Stimulated activated CD8-positive, alpha-beta memory T cell treated with anti-CD3 and anti-CD28 coated beads, Interleukin-7, amount 100 ng/mL, for 1 hour (primary cell): ENCODE measurements around the gene FGF1.

Experiments used
- DNase-seq, 2 donors: peaks; one replicate each; pipeline ENCODE4 v3.0.0-alpha.2; 2020; ENCODE audit warnings: low read depth in 2 of 2

Gene FGF1

DNA sequence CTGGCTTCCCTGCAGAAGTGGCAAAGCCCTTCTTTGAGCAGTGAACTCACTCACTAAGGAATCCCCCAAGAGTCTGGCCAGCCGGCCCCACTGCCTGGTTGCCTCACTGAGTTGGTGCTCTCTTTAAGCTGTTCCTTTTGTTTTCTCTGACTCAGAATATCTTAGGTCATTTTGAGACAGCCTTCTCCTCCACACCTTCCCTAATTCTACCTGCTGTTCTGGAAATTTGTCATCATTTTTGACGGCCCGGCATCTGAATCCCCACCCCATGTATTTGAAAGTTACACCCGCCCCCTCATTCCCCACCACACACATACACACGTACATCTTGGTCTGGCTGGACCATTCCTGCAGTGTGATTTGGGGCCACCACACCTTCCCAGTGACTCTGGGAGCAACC lies 41.8 kb downstream of the FGF1 start:
- DNase-seq, result no peak

DNA sequence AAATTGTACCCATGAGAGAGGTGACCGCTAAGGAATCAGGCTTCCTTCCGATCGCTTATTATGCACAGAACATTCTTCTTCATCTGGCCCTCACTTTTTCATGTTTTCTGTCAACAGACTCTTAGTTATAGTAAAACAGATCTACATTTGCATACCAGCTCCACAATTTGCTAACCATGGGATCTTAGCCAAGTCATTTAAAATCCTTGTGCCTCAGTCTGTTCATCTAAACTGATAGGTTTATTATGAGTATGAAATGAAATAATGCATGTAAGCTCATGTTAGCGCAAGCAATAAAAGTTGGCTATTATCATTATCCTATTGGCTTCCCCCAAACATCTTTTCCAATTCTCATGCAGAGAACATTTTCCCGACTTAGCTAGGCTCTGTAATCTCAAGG lies 42.3 kb downstream of the FGF1 start:
- no peak for DNase-seq

DNA sequence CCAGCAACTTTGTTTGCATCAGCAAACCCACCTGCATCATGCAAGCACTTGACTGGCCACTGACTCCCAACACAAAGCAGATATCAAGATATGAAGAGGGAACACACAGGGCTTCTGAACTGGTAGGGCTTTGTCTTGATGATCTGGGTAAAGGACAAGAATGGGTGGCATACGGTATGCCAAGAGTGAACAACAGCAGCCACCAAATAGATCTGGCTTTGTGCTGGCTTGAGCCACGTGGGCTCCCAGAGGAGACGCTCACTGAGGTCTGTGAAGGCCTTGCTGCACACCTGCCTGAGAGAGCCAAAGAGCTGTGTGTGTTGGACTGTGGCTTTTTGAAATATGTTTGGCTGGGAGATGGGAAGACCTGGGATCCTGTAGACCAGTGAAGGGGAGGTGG lies 43.5 kb downstream of the FGF1 start:
- DNase-seq, result no peak

DNA sequence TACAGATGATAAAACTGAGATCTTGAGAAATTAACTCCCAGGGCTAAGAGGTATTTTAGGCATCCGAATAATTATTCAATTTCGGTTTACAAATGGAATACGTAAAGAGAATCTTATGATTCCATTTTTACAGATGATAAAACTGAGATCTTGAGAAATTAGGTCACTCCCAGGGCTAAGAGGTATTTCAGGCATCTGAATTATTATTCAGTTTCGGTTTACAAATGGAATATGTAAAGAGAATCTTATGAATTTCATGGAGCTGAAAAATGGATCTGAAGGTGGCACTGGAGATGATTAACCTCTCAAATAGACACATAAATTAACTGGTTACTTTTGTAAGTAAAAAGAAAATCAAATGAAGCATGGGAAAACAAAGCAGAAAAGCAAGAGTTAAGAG lies 44.2 kb downstream of the FGF1 start:
- DNase-seq, result no peak

DNA sequence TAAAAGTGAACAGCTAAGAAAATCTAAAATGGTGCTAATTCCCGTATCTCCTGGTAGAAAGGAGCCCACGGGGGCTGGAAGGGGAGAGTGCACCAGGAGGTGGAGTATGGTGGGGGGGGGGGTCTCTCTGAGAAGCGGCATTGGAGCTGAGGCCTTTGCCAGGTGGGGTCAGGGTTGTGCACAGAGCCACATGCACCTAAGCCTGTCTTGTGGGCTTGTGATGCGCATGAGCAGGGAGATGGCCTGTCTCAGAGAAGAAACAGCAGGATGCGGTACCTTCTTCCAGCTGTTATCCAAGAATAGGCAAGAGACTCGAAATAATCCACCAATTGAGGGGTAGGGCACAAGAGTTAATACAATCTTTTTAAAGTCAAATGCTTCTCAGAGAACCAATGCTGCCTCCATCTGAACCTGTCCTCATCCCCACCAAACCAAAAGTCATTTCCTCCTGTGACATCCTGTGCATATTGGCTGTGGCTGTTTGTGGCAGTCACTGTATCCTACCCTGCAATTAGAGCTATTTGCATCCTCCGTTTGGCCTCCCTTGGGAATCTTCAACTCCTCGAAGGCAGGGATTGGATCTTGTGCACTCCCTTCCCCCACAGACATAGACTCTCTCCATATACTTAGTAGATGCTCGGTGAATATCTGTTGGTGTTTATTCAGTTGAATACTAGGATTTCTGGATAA lies 45.4 kb downstream of the FGF1 start:
- no peak for DNase-seq

DNA sequence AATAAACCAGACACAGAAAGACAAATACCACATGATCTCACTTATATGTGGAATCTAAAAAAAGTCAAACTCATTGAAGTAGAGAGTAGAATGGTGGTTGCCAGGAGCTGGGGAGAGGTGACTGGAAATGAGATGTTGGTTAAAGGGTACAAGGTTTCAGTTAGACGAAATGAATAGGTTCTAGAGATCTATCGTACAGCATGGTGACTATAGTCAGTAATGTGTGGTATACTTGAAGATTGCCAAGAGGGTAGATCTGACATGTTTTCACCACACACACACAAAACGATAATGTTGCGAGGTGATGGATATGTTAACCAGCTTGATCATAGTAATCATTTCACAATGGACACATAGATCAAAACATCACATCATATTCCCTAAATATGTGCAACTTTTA lies 46.4 kb downstream of the FGF1 start:
- DNase-seq, result no peak

DNA sequence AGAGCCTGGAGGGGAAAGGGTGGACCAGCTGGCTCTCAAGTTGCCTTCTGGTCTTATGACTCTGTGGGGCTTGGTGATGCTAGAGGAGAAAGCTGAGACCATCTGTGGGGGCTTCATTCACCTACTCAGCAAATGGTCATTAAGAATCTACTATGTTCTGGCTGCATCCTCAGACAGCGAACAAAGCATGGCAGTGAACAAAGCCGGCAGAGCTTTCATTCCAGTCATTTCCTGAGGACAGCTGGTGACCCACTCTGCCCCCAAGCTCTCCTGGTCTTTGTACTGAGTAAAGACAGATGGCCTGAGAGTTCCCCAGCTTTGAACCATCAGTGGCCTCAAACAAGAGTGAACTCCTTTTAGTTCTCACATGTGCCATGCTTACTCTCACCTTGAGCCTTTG lies 48.0 kb downstream of the FGF1 start:
- no peak for DNase-seq

DNA sequence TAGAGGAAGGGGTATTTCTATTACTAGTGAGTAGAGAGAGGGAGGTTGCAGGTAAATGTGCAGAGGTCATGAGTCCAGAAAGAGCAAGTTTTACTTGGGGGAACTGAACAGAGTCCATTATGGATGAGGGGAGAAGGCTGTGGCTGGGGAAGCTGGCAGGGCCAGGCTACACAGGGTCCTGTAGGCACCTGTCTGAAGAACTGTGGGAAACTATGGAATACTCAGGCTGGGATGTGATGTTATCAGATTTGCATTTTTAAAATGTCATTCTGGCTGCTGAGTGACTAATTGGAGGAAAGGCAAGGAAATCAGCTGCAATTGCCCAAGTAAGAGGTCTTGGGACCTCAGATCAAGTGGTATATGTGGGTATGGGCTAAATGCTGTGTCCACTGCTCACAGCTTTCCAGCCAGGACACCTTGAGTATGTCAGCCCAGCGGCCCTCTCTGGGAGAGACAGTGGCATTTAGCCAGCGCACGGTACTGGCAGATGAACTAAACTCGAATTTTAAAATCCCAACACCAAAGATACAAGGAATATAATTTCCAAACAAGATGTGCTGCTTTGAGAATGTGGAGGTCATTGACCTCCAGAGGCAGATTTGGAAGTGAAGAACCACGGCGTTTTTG lies 49.1 kb downstream of the FGF1 start:
- DNase-seq, result no peak

DNA sequence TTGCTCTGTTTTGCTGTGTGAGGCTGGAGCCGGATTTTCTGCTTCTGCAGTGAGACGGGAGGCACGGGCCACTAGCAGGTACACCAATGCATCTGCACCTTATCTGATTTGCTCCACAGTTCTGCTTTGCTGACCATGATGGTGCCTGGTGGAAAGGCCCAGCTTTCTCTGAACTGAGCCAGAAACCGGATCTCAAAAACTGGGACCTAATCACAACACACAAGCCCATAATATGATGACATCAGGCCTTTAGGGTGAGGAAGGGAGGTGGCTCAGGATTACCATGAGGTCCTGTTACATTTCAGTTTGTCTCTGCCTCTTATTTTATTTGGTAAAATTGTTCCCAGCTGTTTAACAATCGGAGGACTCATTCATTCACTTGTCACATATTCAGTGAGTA lies 49.8 kb downstream of the FGF1 start:
- no peak for DNase-seq

DNA sequence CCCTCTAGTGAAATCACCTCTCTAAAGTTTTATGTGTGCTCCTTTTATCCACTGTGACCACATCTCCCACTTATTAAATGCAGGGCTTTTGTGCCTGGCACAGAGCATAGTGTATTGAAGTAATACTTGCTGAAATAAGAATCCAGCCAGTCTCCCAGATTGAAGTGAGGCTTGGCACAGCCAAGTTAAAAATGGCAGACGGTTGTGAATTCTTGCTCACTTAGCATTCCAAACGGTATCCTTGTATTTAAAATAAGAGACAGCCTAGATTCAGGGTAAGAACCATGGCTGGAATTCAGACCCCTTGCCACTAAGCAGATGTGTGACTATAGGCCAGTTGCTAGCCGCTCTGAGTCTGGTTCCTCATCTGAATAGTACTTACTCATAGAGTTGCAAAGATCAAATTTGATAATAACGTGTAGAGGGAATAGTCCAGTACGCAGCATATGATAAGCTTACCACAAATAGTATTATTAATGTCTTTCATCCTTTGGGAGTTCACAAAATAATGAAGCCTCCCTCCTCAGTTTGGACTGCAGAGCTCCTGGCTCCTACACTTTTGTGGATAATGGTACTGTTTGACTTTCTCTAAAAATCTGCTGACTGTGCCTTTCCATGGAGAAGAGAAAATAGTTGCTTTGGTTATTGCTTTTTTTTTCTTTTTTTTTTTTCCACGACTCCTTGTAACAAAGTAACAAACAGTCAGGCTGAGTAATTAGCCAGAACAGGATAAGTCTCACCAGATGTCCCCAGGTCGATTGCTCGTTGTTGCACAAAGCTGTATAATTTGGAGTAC lies 51.5 kb downstream of the FGF1 start:
- DNase-seq, result no peak

DNA sequence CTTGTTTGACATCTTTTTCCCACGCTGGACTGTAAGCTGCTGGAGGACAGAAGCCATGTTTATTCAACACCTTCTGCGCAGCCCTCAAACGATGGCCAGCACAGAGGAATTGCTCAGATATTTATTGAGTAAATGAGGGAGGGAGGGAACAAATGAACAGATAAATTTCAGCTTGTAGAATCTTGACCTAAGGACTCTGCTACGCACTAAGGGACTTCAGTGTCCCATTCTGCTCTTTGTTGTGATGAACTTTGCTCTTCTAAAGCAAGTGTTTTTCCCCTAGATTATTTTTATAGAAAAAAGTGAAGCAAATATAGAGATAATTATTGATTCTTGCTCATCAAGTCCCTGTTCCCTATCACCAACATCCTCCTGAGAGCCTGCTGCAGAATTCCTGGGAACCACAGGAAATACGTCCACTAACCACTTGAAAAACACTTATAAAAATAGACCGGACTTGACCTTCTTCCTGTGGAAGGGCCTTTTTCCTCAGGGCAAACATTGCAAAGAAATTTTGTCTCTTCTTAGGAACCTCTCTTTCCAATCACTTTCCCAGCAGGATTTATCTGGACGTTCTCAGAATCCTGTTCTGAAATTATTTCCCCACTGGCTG lies 54.9 kb downstream of the FGF1 start:
- DNase-seq, result no peak

DNA sequence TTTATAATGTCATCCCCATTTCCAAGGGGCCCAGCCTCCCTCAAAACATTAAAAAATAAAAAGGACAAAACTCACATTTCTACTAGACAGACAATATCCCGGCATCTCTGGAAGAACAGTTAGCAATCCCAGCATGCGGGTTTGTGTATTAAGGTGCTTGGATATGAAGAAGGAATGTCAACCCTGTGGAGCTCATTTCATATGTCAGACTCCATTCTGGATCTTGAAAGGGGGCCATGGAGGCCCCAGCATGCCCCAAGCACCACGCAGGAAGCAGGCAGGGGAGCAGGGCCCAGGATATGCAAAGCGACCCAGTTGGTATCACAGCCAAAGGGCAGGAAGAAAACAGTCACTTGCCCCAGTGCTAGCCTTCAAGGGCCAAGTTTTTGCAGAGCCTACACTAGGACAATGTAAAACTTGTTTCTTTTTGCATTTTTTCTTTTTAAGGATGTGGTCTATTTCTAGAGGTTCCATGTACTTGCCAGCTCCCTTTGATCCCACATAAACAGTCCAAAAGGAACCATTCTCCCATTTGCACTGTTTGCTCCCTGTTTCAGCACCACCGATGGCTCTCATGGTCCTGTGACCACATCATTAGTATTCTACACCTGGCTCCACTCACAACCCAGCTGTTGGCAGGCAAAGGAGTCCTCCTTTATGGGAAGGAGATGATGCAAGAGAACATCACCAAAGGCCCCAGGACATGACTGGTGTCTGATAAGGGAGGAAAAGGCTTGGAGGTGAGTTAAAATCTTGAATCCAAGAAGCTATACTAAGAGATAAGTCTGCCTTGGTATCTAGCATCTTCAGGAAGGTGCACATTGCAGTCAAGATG lies 58.3 kb downstream of the FGF1 start:
- no peak for DNase-seq

DNA sequence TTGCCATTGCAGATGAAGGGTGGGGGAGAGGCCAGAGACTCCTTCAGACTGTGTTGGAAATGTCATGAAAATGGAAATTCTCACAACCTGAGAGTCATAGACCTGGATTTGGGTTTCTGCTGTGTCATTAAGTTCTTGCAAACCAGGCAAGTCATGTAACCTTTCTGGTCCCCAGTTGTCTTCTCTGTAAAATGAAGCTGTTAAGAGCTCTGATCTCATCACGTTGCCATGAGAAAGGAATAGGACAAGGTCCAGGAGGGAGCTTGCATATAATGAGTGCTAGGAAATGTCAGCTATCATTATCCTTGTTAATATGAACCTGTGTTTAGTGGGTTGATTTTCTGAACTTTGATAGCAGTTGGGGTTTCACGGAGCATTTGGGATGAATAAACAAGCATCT lies 59.1 kb downstream of the FGF1 start:
- DNase-seq, result no peak

DNA sequence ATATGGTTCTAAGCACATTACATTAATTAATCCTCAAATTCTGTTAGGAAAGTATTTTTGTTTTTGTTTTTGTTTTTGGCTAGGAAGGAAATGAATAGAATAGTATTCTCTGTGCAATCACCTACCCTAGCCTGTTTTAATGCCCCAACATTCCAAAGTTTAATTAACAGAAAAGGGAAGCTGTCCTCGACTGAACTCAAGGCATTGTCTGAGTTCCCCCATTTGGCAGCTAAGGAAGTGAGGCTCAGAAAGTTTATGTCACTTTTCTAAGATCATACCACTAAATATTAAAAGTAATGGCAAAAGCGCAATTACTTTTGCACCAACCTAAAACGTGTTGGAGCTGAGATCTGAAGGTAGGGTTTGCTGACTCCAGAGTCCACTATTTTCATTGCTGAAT lies 59.8 kb downstream of the FGF1 start:
- no peak for DNase-seq

DNA sequence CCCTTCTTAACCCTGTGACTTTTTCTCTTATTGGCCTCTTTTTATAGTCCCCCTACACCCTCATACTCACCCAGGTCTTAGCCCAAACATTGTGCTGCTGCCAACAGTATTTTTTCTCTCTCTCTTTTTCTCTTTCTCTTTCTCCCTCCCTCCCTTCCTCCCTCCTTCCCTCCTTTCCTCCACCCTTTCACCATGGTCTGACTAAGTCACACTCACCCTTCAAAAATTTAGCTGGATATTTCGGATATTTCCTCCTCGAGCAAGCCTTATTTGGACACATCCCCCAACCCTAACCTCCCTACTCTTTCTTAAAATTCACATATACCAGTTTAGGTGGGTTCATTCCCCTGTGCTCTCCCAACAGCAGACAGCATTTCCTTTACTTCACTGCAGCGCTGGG lies 64.7 kb downstream of the FGF1 start:
- DNase-seq, result no peak

DNA sequence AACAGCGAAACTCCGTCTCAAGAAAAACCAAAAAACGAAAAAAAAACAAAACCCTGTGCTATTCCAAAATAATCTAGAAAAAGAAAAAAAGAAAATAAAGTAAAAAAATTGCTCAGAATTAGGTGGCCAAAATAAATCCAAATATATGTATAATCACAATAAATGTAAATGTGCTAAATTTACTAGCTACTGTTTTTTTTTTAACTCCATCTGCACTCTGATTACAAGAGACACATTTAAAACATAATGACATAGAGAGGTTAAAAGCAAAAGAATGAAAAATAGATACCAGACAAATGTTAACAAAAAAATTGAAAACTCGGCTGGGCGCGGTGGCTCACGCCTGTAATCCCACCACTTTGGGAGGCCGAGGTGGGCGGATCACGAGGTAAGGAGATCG lies 66.1 kb downstream of the FGF1 start:
- DNase-seq, result no peak

DNA sequence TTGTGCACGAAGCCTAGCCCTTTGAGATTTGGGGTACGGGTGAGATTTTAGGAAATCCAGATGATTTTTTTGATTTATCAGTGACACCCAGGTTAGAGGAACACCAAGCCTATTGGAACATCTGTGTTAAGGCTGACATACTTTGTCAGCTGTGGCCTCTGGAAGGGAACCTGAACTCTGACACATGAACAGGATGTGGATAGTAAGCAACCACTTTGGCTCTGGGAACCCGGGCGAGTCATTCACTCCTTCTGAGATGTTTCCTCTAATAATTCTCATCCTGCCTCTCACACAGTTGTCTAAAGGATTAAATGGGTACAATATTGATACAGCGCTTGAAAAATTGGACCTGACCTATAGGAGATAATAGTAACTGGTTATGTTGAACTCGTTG lies 67.8 kb downstream of the FGF1 start:
- DNase-seq, result no peak

DNA sequence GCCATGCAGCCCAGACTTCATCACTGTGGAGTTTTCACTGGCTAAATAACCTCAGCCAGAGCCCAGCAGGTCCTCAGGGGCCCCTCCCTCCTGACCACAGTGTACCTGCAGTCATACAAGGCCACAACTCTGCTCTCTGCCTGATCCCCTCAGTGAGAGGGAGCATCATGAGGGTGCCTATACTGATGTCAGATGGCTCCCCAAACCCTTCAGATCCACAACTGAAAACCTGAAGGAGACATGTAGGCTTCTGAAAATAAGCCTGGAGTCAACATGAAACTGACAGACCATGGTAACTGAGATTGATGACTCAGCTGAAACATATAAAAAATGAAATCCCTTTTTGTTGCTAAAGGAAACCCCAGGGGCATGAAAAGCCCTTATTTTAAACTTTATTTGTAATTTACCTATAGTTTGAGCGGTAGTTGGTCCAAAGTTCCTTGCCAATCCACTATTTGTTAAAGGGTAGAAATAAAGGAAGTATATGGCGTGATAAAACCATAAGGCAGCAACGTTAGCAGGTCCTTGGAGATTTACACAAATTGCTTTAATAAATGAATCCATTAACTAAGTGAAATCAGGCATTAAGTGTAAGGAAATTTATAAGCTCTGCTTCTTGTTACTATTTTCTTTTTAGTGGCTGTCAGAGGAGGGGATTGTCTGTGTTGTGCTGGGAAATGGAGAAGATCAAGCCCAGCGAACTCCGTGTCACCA lies 68.3 kb downstream of the FGF1 start:
- no peak for DNase-seq

DNA sequence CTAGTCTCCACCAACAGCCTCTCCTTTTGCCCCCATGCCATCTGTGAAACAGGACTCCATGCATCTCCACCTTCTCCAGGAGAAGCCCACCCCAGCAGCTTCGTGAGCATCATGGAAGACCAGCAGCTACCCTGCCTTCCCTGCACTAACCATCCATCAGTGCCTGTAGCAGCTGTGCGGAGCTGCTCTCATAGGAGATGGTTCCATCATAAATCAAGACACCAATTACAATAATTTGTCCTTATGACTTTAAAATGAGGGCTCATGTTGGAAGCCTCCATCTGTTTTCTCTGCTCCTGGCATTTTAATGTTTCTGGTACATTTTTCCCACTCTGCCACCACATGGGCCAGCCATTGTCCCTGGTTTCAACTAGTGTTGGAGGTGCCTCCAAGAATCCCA lies 69.9 kb downstream of the FGF1 start:
- DNase-seq, result no peak

DNA sequence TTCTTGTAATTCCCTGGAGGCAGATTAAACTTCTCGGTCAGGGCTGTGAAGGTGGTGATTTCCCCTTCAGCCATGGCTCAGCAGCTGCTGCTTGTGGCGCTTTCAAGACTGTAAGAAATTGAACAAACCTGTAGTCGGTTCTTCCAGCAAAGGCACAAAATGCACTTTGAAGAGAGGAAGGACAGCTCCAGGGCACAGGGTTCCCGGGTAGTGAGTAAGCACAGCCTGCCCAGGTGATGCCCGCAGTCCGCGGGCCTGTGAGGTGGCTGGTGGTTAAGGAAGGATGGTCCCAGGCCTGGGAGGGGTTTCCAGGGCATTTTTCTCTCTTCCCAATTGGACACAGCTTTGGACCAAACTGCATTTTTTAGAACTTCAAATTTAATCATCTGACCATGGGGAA lies 71.8 kb downstream of the FGF1 start:
- DNase-seq, result no peak

DNA sequence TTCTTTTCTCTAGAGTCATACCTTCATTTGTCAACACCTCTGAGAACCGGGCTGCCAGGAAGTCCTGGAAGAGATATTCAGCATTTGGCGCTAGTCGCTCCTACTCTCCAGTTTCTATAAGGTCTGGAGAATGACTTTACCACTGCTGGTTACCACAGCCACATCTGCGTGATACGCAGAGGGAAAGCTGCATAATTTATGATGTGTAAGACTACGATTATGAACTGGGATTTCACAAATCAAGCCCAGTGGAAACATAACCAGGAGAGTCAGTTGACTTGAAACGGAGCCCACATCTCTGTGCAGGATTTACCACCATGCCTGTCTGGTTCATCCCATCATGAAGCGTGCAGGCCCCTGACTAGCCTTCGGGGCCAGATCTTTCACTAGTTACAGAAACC lies 72.6 kb downstream of the FGF1 start:
- no peak for DNase-seq
